ENCODE data around the gene JUN. TPM values are rescaled to one million over a fixed set of nuclear protein-coding genes. Genes with fewer than 3 reads are reported as not detected.

JUN gene
- total and polyA plus RNA-seq, 2 of the 13 experiments (the other 11 are each of a cell fraction or from before 2014, with no cell fraction given) = 18.2 to 22.3 TPM

DNA sequence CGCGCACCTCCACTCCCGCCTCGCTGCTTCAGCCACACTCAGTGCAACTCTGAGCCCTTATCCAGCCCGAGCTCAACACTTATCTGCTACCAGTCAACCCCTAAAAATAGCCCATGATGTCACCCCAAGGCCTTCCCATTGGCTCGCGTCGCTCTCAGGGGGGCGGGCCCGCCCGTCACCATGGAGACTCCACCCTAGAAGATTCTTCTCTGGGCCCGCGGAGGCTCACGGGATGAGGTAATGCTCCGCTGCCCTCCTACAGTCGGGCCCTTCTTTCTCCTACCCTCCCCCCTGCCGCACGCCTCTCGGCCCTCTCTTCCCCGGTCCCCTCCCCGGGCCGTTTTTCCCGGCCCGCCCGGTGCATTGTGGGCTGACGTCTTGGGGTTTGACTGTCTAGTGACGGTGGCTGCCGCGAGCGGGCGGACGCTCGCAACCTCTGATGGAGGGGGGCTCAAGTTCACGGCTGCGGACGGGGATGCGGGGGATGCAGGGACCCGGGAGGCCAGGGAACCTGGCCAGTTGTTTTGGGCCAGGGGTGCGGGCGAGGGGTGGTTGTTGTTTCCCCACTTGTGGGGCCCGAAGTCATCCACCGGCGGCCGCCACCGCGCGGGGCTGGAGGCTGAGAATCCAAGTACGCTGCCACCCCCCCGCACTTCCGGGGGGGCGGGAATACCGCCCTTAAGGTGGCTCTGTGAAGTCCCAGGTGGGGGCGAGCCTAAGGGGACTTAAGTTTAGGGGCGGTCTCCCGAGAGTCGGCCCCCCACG is at the start of gene JUN (continued):
- TF ChIP-seq SNAI1 (CRISPR knock-in tag; IDR thresholded peaks at IDR 0.05; ENCODE audit: borderline replicate concordance) = no peak; the same call in 1 of the 2 replicates
- TF ChIP-seq ZBTB3 (CRISPR knock-in tag; IDR thresholded peaks at IDR 0.05; ENCODE audit: borderline replicate concordance, low read depth) = no peak
- TF ChIP-seq MTA1 (CRISPR knock-in tag; IDR thresholded peaks at IDR 0.05; ENCODE audit: borderline replicate concordance) = peak; percentile 48; the same call in 1 of the 2 replicates
- TF ChIP-seq ZNF652 (CRISPR knock-in tag; IDR thresholded peaks at IDR 0.05; ENCODE audit: borderline replicate concordance, low read depth) = 0 out of 2 replicates have a peak, but pooled peaks have one; percentile 44
- TF ChIP-seq, protein P1, sequence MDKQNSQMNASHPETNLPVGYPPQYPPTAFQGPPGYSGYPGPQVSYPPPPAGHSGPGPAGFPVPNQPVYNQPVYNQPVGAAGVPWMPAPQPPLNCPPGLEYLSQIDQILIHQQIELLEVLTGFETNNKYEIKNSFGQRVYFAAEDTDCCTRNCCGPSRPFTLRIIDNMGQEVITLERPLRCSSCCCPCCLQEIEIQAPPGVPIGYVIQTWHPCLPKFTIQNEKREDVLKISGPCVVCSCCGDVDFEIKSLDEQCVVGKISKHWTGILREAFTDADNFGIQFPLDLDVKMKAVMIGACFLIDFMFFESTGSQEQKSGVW (CRISPR knock-in tag; IDR thresholded peaks at IDR 0.05; ENCODE audit: borderline replicate concordance) = no peak
- no peak for TF ChIP-seq ZNF17 (CRISPR knock-in tag; IDR thresholded peaks at IDR 0.05)
- TF ChIP-seq, protein P2, sequence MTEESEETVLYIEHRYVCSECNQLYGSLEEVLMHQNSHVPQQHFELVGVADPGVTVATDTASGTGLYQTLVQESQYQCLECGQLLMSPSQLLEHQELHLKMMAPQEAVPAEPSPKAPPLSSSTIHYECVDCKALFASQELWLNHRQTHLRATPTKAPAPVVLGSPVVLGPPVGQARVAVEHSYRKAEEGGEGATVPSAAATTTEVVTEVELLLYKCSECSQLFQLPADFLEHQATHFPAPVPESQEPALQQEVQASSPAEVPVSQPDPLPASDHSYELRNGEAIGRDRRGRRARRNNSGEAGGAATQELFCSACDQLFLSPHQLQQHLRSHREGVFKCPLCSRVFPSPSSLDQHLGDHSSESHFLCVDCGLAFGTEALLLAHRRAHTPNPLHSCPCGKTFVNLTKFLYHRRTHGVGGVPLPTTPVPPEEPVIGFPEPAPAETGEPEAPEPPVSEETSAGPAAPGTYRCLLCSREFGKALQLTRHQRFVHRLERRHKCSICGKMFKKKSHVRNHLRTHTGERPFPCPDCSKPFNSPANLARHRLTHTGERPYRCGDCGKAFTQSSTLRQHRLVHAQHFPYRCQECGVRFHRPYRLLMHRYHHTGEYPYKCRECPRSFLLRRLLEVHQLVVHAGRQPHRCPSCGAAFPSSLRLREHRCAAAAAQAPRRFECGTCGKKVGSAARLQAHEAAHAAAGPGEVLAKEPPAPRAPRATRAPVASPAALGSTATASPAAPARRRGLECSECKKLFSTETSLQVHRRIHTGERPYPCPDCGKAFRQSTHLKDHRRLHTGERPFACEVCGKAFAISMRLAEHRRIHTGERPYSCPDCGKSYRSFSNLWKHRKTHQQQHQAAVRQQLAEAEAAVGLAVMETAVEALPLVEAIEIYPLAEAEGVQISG (CRISPR knock-in tag; IDR thresholded peaks at IDR 0.05) = peak; percentile 68
- peak; percentile 57 for TF ChIP-seq HDAC1 (CRISPR knock-in tag; IDR thresholded peaks at IDR 0.05)
- TF ChIP-seq, protein P3, sequence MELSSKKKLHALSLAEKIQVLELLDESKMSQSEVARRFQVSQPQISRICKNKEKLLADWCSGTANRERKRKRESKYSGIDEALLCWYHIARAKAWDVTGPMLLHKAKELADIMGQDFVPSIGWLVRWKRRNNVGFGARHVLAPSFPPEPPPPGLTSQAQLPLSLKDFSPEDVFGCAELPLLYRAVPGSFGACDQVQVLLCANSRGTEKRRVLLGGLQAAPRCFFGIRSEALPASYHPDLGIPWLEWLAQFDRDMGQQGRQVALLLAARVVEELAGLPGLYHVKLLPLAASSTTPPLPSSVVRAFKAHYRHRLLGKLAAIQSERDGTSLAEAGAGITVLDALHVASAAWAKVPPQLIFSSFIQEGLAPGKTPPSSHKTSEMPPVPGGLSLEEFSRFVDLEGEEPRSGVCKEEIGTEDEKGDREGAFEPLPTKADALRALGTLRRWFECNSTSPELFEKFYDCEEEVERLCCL (CRISPR knock-in tag; IDR thresholded peaks at IDR 0.05; ENCODE audit: borderline replicate concordance) = no peak
- TF ChIP-seq GPN1 (CRISPR knock-in tag; IDR thresholded peaks at IDR 0.05; ENCODE audit: borderline replicate concordance) = no peak
- no peak for TF ChIP-seq NBN (conservative IDR thresholded peaks at IDR 0.05)
- TF ChIP-seq ZNF333 (CRISPR knock-in tag; IDR thresholded peaks at IDR 0.05; ENCODE audit: borderline replicate concordance) = 0 out of 2 replicates have a peak, but pooled peaks have one; percentile 9
- peak; percentile 68 for TF ChIP-seq BCL6 (CRISPR knock-in tag; IDR thresholded peaks at IDR 0.05)
- TF ChIP-seq RARA (CRISPR knock-in tag; IDR thresholded peaks at IDR 0.05) = 0 out of 2 replicates have a peak, but pooled peaks have one; percentile 6
- no peak for TF ChIP-seq CHCHD3 (CRISPR knock-in tag; IDR thresholded peaks at IDR 0.05)
- no peak for TF ChIP-seq MYNN (CRISPR knock-in tag; IDR thresholded peaks at IDR 0.05; ENCODE audit: low read depth)
- TF ChIP-seq KLF12 (CRISPR knock-in tag; IDR thresholded peaks at IDR 0.05; ENCODE audit: borderline replicate concordance) = peak; percentile 60; the same call in 1 of the 2 replicates
- 0 out of 2 replicates have a peak, but pooled peaks have one; percentile 68 for TF ChIP-seq ZNF724P (CRISPR knock-in tag; IDR thresholded peaks at IDR 0.05; ENCODE audit: borderline replicate concordance)
- TF ChIP-seq SETDB1 (CRISPR knock-in tag; IDR thresholded peaks at IDR 0.05; ENCODE audit: borderline replicate concordance) = no peak
- TF ChIP-seq, protein P4, sequence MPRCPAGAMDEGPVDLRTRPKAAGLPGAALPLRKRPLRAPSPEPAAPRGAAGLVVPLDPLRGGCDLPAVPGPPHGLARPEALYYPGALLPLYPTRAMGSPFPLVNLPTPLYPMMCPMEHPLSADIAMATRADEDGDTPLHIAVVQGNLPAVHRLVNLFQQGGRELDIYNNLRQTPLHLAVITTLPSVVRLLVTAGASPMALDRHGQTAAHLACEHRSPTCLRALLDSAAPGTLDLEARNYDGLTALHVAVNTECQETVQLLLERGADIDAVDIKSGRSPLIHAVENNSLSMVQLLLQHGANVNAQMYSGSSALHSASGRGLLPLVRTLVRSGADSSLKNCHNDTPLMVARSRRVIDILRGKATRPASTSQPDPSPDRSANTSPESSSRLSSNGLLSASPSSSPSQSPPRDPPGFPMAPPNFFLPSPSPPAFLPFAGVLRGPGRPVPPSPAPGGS (CRISPR knock-in tag; IDR thresholded peaks at IDR 0.05) = peak; percentile 49; the same call in 1 of the 2 replicates
- TF ChIP-seq NFIC (IDR thresholded peaks at IDR 0.05; ENCODE audit: low read length) = no peak
- TF ChIP-seq CC2D1A (CRISPR knock-in tag; IDR thresholded peaks at IDR 0.05) = no peak
- no peak for TF ChIP-seq ZNF44 (CRISPR knock-in tag; IDR thresholded peaks at IDR 0.05)

Measured in HepG2 (cell line).